NCI-H460 (cell line): ENCODE measurements around the gene TRIP12. TPM values are rescaled to one million over a fixed set of nuclear protein-coding genes. Genes with fewer than 3 reads are reported as not detected.
"Not testable (repeated sequence)": the region's sequence is repeated elsewhere in the genome, so short reads cannot be mapped to it uniquely, and the experiment has no call there.

Experiments
- DNase-seq: peaks from one replicate; pipeline ENCODE4 v3.0.0-alpha.2; 2016; ENCODE audit warnings: low read depth; ENCODE audit errors: extremely low read depth
- total RNA-seq: library from RNA; depleted of rRNA; stranded (reverse); fragments of >200 nt; shearing (Covaris generic); gene quantifications from 2 replicates; pipeline ENCODE4 v1.2.3, GENCODE V29; 2014

TRIP12 gene
- total RNA-seq, 1 experiment from 2014 or later: 117 TPM

GRCh38 chr2:229835596-229836283 is 86.1 kb downstream of the TRIP12 start:
- no peak for DNase-seq

- DNase-seq: not testable (repeated sequence)
Observed at GRCh38 chr2:229834368-229834767, 87.4 kb downstream of the TRIP12 start.

- DNase-seq: no peak
Observed at GRCh38 chr2:229832510-229832898, 89.3 kb downstream of the TRIP12 start.

GRCh38 chr2:229831805-229832509 is 89.9 kb downstream of the TRIP12 start:
- DNase-seq: no peak

- no peak for DNase-seq
Observed at GRCh38 chr2:229825476-229825875, 96.3 kb downstream of the TRIP12 start.

- DNase-seq: no peak
Observed at GRCh38 chr2:229821316-229821715, 100.5 kb downstream of the TRIP12 start.

GRCh38 chr2:229818230-229818629 is 103.6 kb downstream of the TRIP12 start:
- no peak for DNase-seq

GRCh38 chr2:229815858-229816257 is 106.0 kb downstream of the TRIP12 start:
- peak; percentile 3 for DNase-seq

- DNase-seq: no peak
Observed at GRCh38 chr2:229815342-229815741, 106.5 kb downstream of the TRIP12 start.

GRCh38 chr2:229810786-229811185 is 111.0 kb downstream of the TRIP12 start:
- no peak for DNase-seq

- DNase-seq: no peak
Observed at GRCh38 chr2:229805559-229805958, 116.2 kb downstream of the TRIP12 start.

- no peak for DNase-seq
Observed at GRCh38 chr2:229802785-229803184, 119.0 kb downstream of the TRIP12 start.

- DNase-seq: peak; percentile 52
Observed at GRCh38 chr2:229800997-229801754, 120.6 kb downstream of the TRIP12 start.

GRCh38 chr2:229798446-229799155 is 123.2 kb downstream of the TRIP12 start:
- DNase-seq: no peak

- DNase-seq: no peak
Observed at GRCh38 chr2:229795058-229795457, 126.8 kb downstream of the TRIP12 start.

- DNase-seq: no peak
Observed at GRCh38 chr2:229794636-229795035, 127.2 kb downstream of the TRIP12 start.

GRCh38 chr2:229786289-229786688 is 135.5 kb downstream of the TRIP12 start:
- DNase-seq: not testable (repeated sequence)

GRCh38 chr2:229784791-229785190 is 137.0 kb downstream of the TRIP12 start:
- no peak for DNase-seq

GRCh38 chr2:229783108-229783721 is 138.6 kb downstream of the TRIP12 start:
- no peak for DNase-seq
